Right lobe of liver (tissue), 6 donors: Measurements from ENCODE around the gene LPIN3. TPM values are rescaled to one million over a fixed set of nuclear protein-coding genes. Genes with fewer than 3 reads are reported as not detected.

Experiments used
- ATAC-seq, 4 donors: fragments of 200-7000 bp; cut with Tn5 transposase; one replicate each; pipeline ENCODE4 v1.9.1; 2020; ENCODE audit warnings: mild to moderate bottlenecking in 4 of 4, moderate library complexity in 4 of 4
- DNase-seq, 3 donors: peaks; one replicate each; pipeline ENCODE4 v3.0.0-alpha.2; 2020
- H3K27ac ChIP-seq, 3 donors: fragments of 200-600 bp; one replicate each; pipeline ENCODE4 v1.8.0; 2022
- H3K27me3 ChIP-seq, 2 donors: fragments of 200-600 bp; one replicate each; pipeline ENCODE4 v1.8.0; 2022
- H3K36me3 ChIP-seq, 4 donors: fragments of 200-600 bp; sonication (generic) in 1 of 4; one replicate each; pipeline versions ENCODE4 v1.5.1 to v1.8.0; 2017 to 2022; ENCODE audit warnings: control low read depth in 1 of 4
- H3K4me1 ChIP-seq, 4 donors: fragments of 200-600 bp; sonication (generic) in 1 of 4; one replicate each; pipeline versions ENCODE4 v1.5.1 to v1.8.0; 2017 to 2022; ENCODE audit warnings: control low read depth in 1 of 4
- H3K4me3 ChIP-seq, 3 donors: fragments of 200-600 bp; one replicate each; pipeline ENCODE4 v1.8.0; 2022
- H3K9me3 ChIP-seq, 4 donors: fragments of 200-600 bp; sonication (generic) in 1 of 4; one replicate each; pipeline versions ENCODE4 v1.5.1 to v1.8.0; 2017 to 2022; ENCODE audit warnings: control low read depth in 1 of 4
- POLR2A ChIP-seq: fragments of 450-650 bp; IDR thresholded peaks from one replicate; pipeline ENCODE4 v1.6.1; 2017; ENCODE audit warnings: antibody characterized with exemption, mild to moderate bottlenecking
- WGBS: methylation state at CpG from one replicate; pipeline ENCODE4 v1.1.6; 2018; ENCODE audit warnings: low coverage, low lambda C conversion rate; ENCODE audit not compliant: insufficient coverage; ENCODE audit errors: missing lambda C conversion rate; 5-methylcytosine and 5-hydroxymethylcytosine counted together
- intact Hi-C, 2 donors: fragments of 100-400 bp; cut with DNase I; formaldehyde crosslinking; loops; one replicate each; pipeline versions ENCODE4 v1.11.2 to v1.14.1; 2022
- long read RNA-seq: library from polyadenylated mRNA; unstranded; transcript quantifications from one replicate; pipeline ENCODE4 v2.0.0, GENCODE V29; 2019
- total RNA-seq, 6 experiments: library from RNA; depleted of rRNA in 2 of 6; stranded (reverse); fragments of >200 nt in 2 of 6; fragmentation: NEBNext Ultra II Directional in 3 of 6; extraction: Animal tissue kit (Norgen Biotek cat#: 25700) in 3 of 6; gene quantifications; one replicate each; pipeline versions ENCODE4 v1.1.0 to v1.2.4, GENCODE V29; 2016 to 2023
- TF ChIP-seq, protein P1 (sequence below), 4 donors: fragments of 200-600 bp in 3 of 4; fragments of 450-650 bp in 1 of 4; IDR thresholded peaks; one replicate each; pipeline versions ENCODE4 v1.5.1 to v1.8.0; 2016 to 2022; ENCODE audit warnings: antibody characterized with exemption in 4 of 4, mild to moderate bottlenecking in 2 of 4
- donor health status: DM: no; HTN: yes; CAD: no.
- donor health status: DM: no; HTN: no; CAD: no.
- donor health status: DM: no; HTN: no; CAD: no.
- donor health status: DM: no; HTN: yes; CAD: no.
- donor health status: DM: no; HTN: yes; CAD: no.

The LPIN3 gene, protein sequence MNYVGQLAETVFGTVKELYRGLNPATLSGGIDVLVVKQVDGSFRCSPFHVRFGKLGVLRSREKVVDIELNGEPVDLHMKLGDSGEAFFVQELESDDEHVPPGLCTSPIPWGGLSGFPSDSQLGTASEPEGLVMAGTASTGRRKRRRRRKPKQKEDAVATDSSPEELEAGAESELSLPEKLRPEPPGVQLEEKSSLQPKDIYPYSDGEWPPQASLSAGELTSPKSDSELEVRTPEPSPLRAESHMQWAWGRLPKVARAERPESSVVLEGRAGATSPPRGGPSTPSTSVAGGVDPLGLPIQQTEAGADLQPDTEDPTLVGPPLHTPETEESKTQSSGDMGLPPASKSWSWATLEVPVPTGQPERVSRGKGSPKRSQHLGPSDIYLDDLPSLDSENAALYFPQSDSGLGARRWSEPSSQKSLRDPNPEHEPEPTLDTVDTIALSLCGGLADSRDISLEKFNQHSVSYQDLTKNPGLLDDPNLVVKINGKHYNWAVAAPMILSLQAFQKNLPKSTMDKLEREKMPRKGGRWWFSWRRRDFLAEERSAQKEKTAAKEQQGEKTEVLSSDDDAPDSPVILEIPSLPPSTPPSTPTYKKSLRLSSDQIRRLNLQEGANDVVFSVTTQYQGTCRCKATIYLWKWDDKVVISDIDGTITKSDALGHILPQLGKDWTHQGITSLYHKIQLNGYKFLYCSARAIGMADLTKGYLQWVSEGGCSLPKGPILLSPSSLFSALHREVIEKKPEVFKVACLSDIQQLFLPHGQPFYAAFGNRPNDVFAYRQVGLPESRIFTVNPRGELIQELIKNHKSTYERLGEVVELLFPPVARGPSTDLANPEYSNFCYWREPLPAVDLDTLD
- total RNA-seq: 10 to 100 TPM in 5 of 6 experiments, 1 to 10 TPM in 1; 8.4 to 44.7 (median 23.4) TPM
- long read RNA-seq, partial matches to known transcripts: 0 of 16 reads
- long read RNA-seq, other reads (novel, unspliced or antisense): 16 of 16 reads

DNA sequence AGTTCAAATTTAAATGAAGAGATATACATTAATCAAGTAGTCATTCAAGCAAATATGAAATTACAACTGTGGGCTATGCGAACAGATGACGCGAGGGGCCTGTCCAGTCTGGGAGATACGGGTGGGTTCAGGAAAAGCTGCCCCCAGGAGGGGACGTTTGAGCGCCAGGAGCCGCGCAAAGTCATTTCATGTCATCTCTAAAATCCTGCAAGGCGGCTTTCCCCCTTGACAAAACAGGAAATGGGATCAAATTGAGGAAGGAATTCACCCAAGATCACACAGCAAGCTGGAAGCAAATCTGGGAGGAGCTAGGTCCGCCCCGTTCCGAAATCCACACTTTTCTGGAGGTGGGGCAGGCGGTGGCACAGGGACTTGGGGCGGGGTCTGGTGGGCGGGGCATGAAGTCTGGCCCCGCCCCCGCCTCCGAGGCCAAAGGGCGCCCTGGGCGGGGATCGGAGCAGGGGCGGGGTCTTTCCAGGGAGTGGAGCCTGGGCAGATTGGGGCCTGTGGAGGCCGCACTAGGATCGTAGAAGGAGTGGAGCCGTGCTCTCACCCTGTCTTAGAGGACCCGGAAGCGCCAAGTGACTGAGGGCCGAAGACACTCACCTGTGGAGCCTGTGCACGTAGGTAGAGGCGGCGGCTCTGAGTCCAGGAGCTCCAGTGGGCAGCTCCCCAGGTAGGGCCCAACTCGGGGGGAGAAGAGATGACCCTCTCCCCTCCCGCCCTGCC is at the start of gene LPIN3:
TSS of gene LPIN3 (plus strand) at position 495 of the 729 bp plus-strand sequence. CDS start 4,983 bp downstream, outside the sequence.
- H3K4me3 ChIP-seq: peak within 1 kb of the TSS; percentile 51 to 76 (median 61)
- 8% methylated on average over 13 of the region's 33 CpGs for WGBS
- peak; percentile 47 for TF ChIP-seq POLR2A
- TF ChIP-seq, protein P1, sequence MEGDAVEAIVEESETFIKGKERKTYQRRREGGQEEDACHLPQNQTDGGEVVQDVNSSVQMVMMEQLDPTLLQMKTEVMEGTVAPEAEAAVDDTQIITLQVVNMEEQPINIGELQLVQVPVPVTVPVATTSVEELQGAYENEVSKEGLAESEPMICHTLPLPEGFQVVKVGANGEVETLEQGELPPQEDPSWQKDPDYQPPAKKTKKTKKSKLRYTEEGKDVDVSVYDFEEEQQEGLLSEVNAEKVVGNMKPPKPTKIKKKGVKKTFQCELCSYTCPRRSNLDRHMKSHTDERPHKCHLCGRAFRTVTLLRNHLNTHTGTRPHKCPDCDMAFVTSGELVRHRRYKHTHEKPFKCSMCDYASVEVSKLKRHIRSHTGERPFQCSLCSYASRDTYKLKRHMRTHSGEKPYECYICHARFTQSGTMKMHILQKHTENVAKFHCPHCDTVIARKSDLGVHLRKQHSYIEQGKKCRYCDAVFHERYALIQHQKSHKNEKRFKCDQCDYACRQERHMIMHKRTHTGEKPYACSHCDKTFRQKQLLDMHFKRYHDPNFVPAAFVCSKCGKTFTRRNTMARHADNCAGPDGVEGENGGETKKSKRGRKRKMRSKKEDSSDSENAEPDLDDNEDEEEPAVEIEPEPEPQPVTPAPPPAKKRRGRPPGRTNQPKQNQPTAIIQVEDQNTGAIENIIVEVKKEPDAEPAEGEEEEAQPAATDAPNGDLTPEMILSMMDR (IDR thresholded peaks at IDR 0.05): peak in 3 of 4 donors; percentile 17 to 31 (median 19)
- peaks cover 0 to 13% (median 5%) of the 10 kb centered on the region in 4 donors for H3K4me1 ChIP-seq
- DNase-seq (peak; percentile 90 to 94 (median 92)), ATAC-seq (peak; percentile 93 to 95 (median 94))
- intact Hi-C loops: no loop called here
- H3K36me3 ChIP-seq: no peaks in the 10 kb centered on the region
- peak within 1 kb of the TSS; percentile 43 to 73 (median 53) for H3K27ac ChIP-seq
- H3K27me3 ChIP-seq: no peaks in the 10 kb centered on the region
- no peaks in the 10 kb centered on the region for H3K9me3 ChIP-seq

DNA sequence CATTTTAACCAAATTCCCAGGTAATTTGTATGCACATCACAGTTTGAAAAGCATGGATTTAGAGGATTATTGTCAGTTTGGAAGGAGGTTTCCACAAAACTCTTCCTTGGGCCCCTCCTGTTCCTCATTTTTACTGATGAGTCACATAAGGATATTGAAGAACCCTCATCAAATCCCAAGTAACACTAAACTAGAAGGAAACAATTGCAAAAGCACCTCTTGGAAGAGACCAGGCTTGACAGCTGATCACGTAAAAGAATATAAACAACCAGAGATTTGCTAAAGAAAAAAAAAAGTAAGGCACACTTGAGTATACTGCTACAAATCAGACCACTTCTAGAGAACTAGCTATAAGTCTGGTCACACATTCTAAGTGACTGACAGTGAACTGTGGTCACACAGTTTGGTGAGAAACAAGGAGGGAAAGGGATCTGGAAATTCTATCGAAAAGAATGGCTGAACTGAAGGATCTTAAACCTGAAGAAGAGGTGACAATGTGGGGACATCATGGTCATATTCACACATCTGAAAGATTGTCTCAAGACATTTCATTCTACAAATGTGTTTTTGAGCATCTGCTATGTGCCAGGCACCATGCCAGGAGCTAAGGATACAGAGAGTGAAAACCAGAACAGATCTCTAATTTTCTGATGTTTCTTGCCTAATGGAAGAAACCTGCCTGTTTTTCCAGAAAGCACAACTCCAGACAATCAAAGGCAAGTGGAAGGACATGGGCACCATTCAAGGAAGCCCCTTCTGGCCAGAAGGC is 47.2 kb upstream of the LPIN3 start:
- no peak for TF ChIP-seq POLR2A
- TF ChIP-seq, protein P1 (IDR thresholded peaks at IDR 0.05): no peak
- Histone ChIP-seq H3K36me3 (no peaks in the 10 kb centered on the region), H3K27me3 (no peaks in the 10 kb centered on the region), H3K27ac (no peak overlapping the region), H3K4me1 (peaks cover 0 to 32% (median 11%) of the 10 kb centered on the region in 4 donors), H3K9me3 (no peaks in the 10 kb centered on the region), H3K4me3 (no peak overlapping the region)
- intact Hi-C loops: no loop called here
- ATAC-seq (no peak), DNase-seq (no peak)
- WGBS: 69% methylated on average over 2 of the region's 2 CpGs

DNA sequence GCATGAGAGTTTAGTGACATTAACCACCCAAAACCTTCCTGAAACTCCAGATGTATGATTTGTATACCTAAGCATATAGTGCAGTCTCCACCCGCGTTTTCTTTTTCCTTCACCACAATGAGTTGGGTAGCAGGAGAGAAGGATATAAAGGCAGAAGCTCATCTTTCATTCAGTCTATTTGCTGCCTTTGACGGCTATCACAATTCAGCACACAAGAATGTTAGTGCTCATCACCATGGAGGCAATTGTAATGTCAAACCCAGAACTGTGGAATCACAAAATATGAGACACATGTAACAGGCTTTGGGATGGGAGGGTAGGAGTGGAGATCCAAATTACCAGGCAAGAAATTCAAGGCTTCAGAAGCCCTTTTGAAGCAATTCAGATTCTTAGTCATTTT is 40.7 kb upstream of the LPIN3 start:
- DNase-seq (no peak), ATAC-seq (no peak)
- Histone ChIP-seq H3K36me3 (no peaks in the 10 kb centered on the region), H3K27ac (no peak overlapping the region), H3K4me3 (no peak overlapping the region), H3K9me3 (no peaks in the 10 kb centered on the region), H3K4me1 (peaks cover 0 to 27% (median 11%) of the 10 kb centered on the region in 4 donors), H3K27me3 (no peaks in the 10 kb centered on the region)
- TF ChIP-seq POLR2A: no peak
- TF ChIP-seq, protein P1 (IDR thresholded peaks at IDR 0.05): no peak
- 85% methylated on average over 3 of the region's 3 CpGs for WGBS
- intact Hi-C loops: no loop called here
